SK-N-SH treated with all-trans-retinoic acid at 6 μM for 48 hours (cell line): ENCODE measurements around the gene EIF5AL1.
"Not testable (repeated sequence)": the region's sequence is repeated elsewhere in the genome, so short reads cannot be mapped to it uniquely, and the experiment has no call there.

Experiments used
- ATAC-seq: fragments of 200-7000 bp; cut with Tn5 transposase; 3 replicates; pipeline ENCODE4 v1.9.1; 2020; ENCODE audit warnings: mild to moderate bottlenecking, moderate library complexity
- ARNTL ChIP-seq: fragments of 450-650 bp; formaldehyde crosslinking; IDR thresholded peaks from 2 replicates; pipeline ENCODE4 v1.5.0; 2020; ENCODE audit warnings: low read depth, mild to moderate bottlenecking, moderate library complexity, borderline replicate concordance
- BACH2 ChIP-seq: fragments of 250-450 bp; sonication (Bioruptor Pico); IDR thresholded peaks from 2 replicates; pipeline ENCODE4 v1.9.0; 2021; ENCODE audit warnings: mild to moderate bottlenecking, borderline replicate concordance
- CSDC2 ChIP-seq: fragments of 250-450 bp; sonication (Bioruptor Pico); IDR thresholded peaks from 2 replicates; pipeline ENCODE4 v1.5.0; 2020; ENCODE audit warnings: mild to moderate bottlenecking, moderate library complexity
- ESRRG ChIP-seq: fragments of 250-450 bp; sonication (Bioruptor Pico); IDR thresholded peaks from 2 replicates; pipeline ENCODE4 v1.6.1; 2021; ENCODE audit warnings: mild to moderate bottlenecking
- GLIS3 ChIP-seq: fragments of 250-450 bp; sonication (Bioruptor Pico); IDR thresholded peaks from 2 replicates; pipeline ENCODE4 v1.5.0; 2020; ENCODE audit warnings: mild to moderate bottlenecking, moderate library complexity
- ISL1 ChIP-seq: fragments of 250-450 bp; sonication (Bioruptor Pico); IDR thresholded peaks from 2 replicates; pipeline ENCODE4 v2.1.2; 2022; ENCODE audit warnings: mild to moderate bottlenecking, moderate library complexity
- OSR1 ChIP-seq: fragments of 250-450 bp; sonication (Bioruptor Pico); IDR thresholded peaks from 2 replicates; pipeline ENCODE4 v1.8.0; 2022; ENCODE audit warnings: moderate library complexity, mild to moderate bottlenecking, inconsistent platforms
- PPARA ChIP-seq: fragments of 250-450 bp; sonication (Bioruptor Pico); IDR thresholded peaks from 2 replicates; pipeline ENCODE4 v1.5.0; 2020; ENCODE audit warnings: mild to moderate bottlenecking, borderline replicate concordance
- RARB ChIP-seq: fragments of 250-450 bp; sonication (Bioruptor Pico); IDR thresholded peaks from 2 replicates; pipeline ENCODE4 v1.8.0; 2021; ENCODE audit warnings: mild to moderate bottlenecking, moderate library complexity
- SNAI2 ChIP-seq: fragments of 250-450 bp; sonication (Bioruptor Pico); IDR thresholded peaks from 2 replicates; pipeline ENCODE4 v1.5.0; 2020; ENCODE audit warnings: mild to moderate bottlenecking, moderate library complexity
- TCF4 ChIP-seq: fragments of 250-450 bp; sonication (Bioruptor Pico); IDR thresholded peaks from 2 replicates; pipeline ENCODE4 v1.8.0; 2021; ENCODE audit warnings: mild to moderate bottlenecking, moderate library complexity, borderline replicate concordance
- TOX ChIP-seq: fragments of 250-450 bp; sonication (Bioruptor Pico); IDR thresholded peaks from 2 replicates; pipeline ENCODE4 v1.8.0; 2021; ENCODE audit warnings: mild to moderate bottlenecking, moderate library complexity, borderline replicate concordance
- ZFP3 ChIP-seq: fragments of 250-450 bp; sonication (Bioruptor Pico); IDR thresholded peaks from 2 replicates; pipeline ENCODE4 v1.5.0; 2020; ENCODE audit warnings: mild to moderate bottlenecking, moderate library complexity
- ZFP30 ChIP-seq: fragments of 450-650 bp; formaldehyde crosslinking; IDR thresholded peaks from 2 replicates; pipeline ENCODE4 v1.5.0; 2022; ENCODE audit warnings: mild to moderate bottlenecking, moderate library complexity
- ZNF565 ChIP-seq: fragments of 450-650 bp; formaldehyde crosslinking; conservative IDR thresholded peaks from 2 replicates; pipeline ENCODE4 v1.5.0; 2020; ENCODE audit warnings: low read depth, mild to moderate bottlenecking, moderate library complexity
- ZNF70 ChIP-seq: fragments of 450-650 bp; formaldehyde crosslinking; IDR thresholded peaks from 2 replicates; pipeline ENCODE4 v1.5.0; 2020; ENCODE audit warnings: mild to moderate bottlenecking, moderate library complexity
- ZNF8 ChIP-seq: fragments of 450-650 bp; formaldehyde crosslinking; IDR thresholded peaks from 2 replicates; pipeline ENCODE4 v1.5.0; 2020; ENCODE audit warnings: mild to moderate bottlenecking, moderate library complexity
- TF ChIP-seq, protein P1 (sequence below): fragments of 250-450 bp; sonication (Bioruptor Pico); IDR thresholded peaks from 2 replicates; pipeline ENCODE4 v1.8.0; 2021; ENCODE audit warnings: low read depth, mild to moderate bottlenecking, moderate library complexity, borderline replicate concordance
- TF ChIP-seq, protein P2 (sequence below): fragments of 250-450 bp; sonication (Bioruptor Pico); IDR thresholded peaks from 2 replicates; pipeline ENCODE4 v1.5.0; 2020; ENCODE audit warnings: mild to moderate bottlenecking, moderate library complexity
- TF ChIP-seq, protein P3 (sequence below): fragments of 250-450 bp; sonication (Bioruptor Pico); IDR thresholded peaks from 2 replicates; pipeline ENCODE4 v1.5.1; 2020; ENCODE audit warnings: low read depth, mild to moderate bottlenecking, moderate library complexity

Gene EIF5AL1

DNA sequence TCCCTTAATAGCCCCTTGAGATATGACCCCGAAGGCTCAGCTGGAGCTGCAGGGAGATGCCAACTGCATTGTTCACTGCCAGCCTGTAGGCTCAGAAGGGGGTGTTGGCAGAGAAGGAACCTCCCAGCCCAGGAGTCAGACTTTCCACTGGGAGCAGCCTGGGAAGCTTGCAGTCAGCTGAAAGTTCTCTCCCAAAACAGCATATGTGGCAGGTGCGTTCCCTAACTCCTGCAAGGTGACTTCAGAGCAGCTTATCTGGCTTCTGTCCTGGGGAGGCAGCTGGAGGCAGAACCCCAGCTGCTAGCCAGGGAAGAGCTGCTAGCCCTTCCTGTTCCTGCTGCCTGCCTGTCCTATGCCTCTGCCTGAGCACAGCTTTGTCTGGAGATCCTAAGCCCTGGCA is 39.8 kb downstream of the EIF5AL1 start:
- ATAC-seq, result no peak

DNA sequence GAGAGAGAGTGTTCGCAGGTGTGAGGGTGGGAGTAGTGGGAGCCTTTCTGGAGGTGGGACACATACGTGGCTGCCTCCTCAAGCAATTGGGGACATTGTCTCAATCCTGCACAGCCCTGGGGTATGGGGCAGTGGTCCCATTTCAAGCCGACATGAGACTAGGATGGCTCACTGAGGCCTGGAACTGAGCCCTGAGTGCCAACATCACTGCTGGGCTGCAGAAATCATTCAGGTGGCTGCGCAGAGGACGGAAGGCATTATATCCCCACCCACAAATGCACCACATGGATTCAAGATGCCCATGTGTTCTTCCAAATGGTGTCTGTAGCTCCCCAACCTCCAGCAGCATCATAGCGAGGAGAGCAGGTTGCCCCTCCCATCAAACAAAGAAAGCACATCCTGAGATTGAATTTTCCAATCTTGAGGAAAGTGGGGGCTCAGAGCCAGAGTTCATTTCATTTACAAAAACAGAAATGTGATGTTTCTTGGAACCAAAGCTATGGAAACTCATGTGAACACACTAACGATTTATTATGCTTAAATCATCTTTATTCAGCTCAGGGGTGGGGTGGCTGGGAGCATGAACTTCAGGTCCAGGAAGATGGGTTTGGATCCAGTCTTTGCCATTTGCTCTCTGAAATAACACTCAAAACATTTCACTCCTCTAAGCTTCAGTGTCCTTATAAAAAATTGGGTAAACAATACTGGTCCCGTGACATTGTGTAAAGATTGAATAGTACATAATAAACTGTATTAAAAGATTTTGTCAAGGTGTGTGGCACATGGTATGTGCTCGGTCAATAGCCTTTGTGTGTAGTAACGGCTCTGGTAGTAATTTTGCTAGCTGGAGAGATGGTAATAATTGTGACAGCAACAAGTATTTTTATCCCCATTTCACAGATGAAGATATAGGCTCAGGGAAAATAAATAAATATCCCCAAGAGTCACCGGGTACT is 43.3 kb downstream of the EIF5AL1 start:
- TF ChIP-seq ISL1 (CRISPR knock-in tag), result no peak
- no peak for TF ChIP-seq SNAI2 (CRISPR knock-in tag)
- TF ChIP-seq CSDC2 (CRISPR knock-in tag), result no peak
- TF ChIP-seq, all 23 proteins: peak for 0
- no peak for ATAC-seq

More for the DNA sequence above, 39.8 kb downstream of the EIF5AL1 start:
- TF ChIP-seq ZFP3 (CRISPR knock-in tag), result no peak
- no peak for TF ChIP-seq ESRRG
- TF ChIP-seq ZNF70 (CRISPR knock-in tag), result no peak
- no peak for TF ChIP-seq PPARA (CRISPR knock-in tag)
- TF ChIP-seq ISL1 (CRISPR knock-in tag), result no peak
- TF ChIP-seq CSDC2 (CRISPR knock-in tag), result no peak
- no peak for TF ChIP-seq OSR1 (CRISPR knock-in tag)

DNA sequence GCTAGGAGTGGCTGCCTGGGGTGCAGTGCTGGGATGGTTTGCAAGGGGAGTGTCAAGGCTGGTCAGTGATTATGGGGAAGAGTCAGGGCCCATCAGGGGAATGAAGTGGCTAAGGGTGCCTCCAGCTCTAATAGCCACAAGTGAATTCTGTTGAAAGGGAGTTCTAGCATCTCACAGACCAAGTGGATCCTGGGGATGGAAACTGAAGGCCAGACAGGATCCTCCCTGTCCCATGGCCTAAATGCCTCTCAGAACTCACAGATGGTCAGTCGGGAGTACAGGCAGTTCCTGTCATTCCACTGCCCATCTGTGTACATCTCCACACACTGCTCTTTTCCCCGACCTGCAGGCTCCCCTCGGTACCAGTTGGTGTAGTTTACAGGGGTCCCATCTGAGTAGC is 44.6 kb downstream of the EIF5AL1 start:
- not testable (repeated sequence) for ATAC-seq

DNA sequence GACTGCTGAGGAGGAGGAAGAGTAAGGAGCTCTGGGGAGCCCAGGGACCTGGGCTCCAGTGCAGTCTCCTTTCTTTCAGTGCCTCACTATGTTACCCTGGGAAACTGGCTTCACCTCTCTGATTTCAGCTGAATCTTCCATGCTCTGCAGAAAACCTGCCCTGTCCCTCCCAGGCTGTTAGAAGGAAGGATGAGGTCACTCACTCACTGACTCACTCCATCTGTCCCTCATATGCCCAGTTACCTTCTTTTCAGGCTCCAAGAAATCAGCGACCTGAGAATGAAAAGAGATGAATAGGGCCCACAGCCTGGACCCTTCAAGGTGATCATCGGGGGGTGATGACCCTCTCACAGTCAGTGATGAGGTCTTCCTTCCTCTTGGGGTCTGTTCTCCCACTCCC is 47.4 kb downstream of the EIF5AL1 start:
- TF ChIP-seq TCF4 (CRISPR knock-in tag) (no peak), ZFP30 (CRISPR knock-in tag) (no peak)
- TF ChIP-seq, all 23 proteins: peak for 0
- peak; percentile 40; the same call in 1 of the 3 replicates for ATAC-seq

DNA sequence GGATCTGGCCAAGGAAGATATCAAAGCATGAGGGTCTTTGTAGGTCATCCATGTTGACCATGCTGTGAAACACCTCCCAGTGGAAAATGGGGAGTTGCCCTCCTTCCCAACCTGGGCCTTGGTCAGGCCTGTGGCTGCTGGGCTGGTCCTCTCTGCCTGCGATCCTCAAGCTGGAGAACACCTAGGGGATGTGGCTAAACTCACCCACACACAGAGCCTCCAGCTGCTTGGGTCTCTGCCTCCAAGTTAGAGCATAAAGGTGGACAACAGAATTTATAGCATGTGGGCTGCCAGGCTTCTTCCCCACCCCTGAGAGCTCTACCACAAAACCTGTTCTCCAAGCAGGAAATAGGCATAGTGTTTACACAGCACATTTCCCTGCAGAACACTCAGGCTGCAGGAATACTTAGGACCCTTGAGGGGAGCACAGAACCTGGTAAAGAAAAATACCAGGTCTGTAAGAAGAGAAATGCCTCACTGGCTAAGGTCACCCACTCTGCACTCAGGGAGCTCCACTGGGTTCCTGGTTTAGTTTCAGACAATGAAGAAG is 47.9 kb downstream of the EIF5AL1 start, which contains the start of gene SFTPA2:
Gene SFTPA2, minus strand, starts transcription at position 248 of the 550 bp plus-strand sequence. CDS start 924 bp downstream, outside the sequence.
- no peak for TF ChIP-seq ARNTL (CRISPR knock-in tag)
- no peak for TF ChIP-seq ISL1 (CRISPR knock-in tag)
- TF ChIP-seq ZNF565 (CRISPR knock-in tag), result no peak
- TF ChIP-seq CSDC2 (CRISPR knock-in tag), result no peak
- no peak for TF ChIP-seq SNAI2 (CRISPR knock-in tag)
- TF ChIP-seq PPARA (CRISPR knock-in tag), result no peak
- TF ChIP-seq TOX, result no peak
- TF ChIP-seq BACH2, result no peak
- TF ChIP-seq ZNF70 (CRISPR knock-in tag), result no peak
- TF ChIP-seq ZFP3 (CRISPR knock-in tag), result no peak
- no peak for TF ChIP-seq ZNF8 (CRISPR knock-in tag)
- no peak for TF ChIP-seq TCF4 (CRISPR knock-in tag)
- no peak for TF ChIP-seq GLIS3
- TF ChIP-seq, protein P1, sequence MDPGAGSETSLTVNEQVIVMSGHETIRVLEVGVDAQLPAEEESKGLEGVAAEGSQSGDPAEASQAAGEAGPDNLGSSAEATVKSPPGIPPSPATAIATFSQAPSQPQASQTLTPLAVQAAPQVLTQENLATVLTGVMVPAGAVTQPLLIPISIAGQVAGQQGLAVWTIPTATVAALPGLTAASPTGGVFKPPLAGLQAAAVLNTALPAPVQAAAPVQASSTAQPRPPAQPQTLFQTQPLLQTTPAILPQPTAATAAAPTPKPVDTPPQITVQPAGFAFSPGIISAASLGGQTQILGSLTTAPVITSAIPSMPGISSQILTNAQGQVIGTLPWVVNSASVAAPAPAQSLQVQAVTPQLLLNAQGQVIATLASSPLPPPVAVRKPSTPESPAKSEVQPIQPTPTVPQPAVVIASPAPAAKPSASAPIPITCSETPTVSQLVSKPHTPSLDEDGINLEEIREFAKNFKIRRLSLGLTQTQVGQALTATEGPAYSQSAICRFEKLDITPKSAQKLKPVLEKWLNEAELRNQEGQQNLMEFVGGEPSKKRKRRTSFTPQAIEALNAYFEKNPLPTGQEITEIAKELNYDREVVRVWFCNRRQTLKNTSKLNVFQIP (CRISPR knock-in tag), result no peak
- TF ChIP-seq, protein P2, sequence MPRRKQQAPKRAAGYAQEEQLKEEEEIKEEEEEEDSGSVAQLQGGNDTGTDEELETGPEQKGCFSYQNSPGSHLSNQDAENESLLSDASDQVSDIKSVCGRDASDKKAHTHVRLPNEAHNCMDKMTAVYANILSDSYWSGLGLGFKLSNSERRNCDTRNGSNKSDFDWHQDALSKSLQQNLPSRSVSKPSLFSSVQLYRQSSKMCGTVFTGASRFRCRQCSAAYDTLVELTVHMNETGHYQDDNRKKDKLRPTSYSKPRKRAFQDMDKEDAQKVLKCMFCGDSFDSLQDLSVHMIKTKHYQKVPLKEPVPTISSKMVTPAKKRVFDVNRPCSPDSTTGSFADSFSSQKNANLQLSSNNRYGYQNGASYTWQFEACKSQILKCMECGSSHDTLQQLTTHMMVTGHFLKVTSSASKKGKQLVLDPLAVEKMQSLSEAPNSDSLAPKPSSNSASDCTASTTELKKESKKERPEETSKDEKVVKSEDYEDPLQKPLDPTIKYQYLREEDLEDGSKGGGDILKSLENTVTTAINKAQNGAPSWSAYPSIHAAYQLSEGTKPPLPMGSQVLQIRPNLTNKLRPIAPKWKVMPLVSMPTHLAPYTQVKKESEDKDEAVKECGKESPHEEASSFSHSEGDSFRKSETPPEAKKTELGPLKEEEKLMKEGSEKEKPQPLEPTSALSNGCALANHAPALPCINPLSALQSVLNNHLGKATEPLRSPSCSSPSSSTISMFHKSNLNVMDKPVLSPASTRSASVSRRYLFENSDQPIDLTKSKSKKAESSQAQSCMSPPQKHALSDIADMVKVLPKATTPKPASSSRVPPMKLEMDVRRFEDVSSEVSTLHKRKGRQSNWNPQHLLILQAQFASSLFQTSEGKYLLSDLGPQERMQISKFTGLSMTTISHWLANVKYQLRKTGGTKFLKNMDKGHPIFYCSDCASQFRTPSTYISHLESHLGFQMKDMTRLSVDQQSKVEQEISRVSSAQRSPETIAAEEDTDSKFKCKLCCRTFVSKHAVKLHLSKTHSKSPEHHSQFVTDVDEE, result no peak
- no peak for TF ChIP-seq ESRRG
- TF ChIP-seq ZFP30 (CRISPR knock-in tag), result no peak
- no peak for TF ChIP-seq OSR1 (CRISPR knock-in tag)
- no peak for ATAC-seq

DNA sequence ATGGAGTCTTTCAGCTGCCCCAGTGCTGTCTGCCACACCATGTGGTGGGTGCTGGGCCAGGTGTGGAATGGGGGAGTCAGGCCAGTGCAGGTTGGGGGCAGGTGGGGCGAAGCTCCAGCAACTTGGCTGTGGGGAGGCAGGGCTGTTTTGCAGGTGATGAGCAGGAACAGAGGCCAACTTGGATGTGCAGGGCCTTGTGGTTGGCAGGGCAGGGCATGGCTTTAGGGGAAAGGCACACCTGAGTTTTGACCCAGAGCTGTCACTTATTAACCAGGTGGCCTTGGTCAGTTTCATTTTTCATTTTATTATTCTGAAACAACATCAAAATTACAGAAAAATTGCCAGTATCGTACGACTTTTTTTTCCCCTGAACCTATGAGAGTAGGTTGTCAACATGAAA is 48.9 kb downstream of the EIF5AL1 start:
- ATAC-seq, result no peak
- TF ChIP-seq ISL1 (CRISPR knock-in tag) (no peak), GLIS3 (no peak), ARNTL (CRISPR knock-in tag) (no peak), OSR1 (CRISPR knock-in tag) (no peak), RARB (no peak), TCF4 (CRISPR knock-in tag) (no peak)
- TF ChIP-seq, protein P3, sequence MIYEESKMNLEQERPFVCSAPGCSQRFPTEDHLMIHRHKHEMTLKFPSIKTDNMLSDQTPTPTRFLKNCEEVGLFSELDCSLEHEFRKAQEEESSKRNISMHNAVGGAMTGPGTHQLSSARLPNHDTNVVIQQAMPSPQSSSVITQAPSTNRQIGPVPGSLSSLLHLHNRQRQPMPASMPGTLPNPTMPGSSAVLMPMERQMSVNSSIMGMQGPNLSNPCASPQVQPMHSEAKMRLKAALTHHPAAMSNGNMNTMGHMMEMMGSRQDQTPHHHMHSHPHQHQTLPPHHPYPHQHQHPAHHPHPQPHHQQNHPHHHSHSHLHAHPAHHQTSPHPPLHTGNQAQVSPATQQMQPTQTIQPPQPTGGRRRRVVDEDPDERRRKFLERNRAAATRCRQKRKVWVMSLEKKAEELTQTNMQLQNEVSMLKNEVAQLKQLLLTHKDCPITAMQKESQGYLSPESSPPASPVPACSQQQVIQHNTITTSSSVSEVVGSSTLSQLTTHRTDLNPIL (CRISPR knock-in tag), result no peak
- TF ChIP-seq, protein P1 (CRISPR knock-in tag), result no peak
